Measurements from ENCODE around the gene TMEM254.

- TF ChIP-seq RNF2 (IDR thresholded peaks at IDR 0.05) (no peak), SRF (CRISPR knock-in tag; IDR thresholded peaks at IDR 0.05) (no peak), ZNF707 (CRISPR knock-in tag; conservative IDR thresholded peaks at IDR 0.05) (no peak), TBP (optimal IDR thresholded peaks at IDR 0.05; ENCODE audit: low read depth, low read length) (no peak), TAF1 (IDR thresholded peaks at IDR 0.05; ENCODE audit: control insufficient read depth, extremely low read depth, insufficient read depth, low read length, severe bottlenecking) (no peak), RAD51 (IDR thresholded peaks at IDR 0.05; ENCODE audit: borderline replicate concordance, low read depth) (no peak)
- TF ChIP-seq, protein P1, sequence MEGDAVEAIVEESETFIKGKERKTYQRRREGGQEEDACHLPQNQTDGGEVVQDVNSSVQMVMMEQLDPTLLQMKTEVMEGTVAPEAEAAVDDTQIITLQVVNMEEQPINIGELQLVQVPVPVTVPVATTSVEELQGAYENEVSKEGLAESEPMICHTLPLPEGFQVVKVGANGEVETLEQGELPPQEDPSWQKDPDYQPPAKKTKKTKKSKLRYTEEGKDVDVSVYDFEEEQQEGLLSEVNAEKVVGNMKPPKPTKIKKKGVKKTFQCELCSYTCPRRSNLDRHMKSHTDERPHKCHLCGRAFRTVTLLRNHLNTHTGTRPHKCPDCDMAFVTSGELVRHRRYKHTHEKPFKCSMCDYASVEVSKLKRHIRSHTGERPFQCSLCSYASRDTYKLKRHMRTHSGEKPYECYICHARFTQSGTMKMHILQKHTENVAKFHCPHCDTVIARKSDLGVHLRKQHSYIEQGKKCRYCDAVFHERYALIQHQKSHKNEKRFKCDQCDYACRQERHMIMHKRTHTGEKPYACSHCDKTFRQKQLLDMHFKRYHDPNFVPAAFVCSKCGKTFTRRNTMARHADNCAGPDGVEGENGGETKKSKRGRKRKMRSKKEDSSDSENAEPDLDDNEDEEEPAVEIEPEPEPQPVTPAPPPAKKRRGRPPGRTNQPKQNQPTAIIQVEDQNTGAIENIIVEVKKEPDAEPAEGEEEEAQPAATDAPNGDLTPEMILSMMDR (IDR thresholded peaks at IDR 0.05 in 2 of 3, conservative IDR thresholded peaks at IDR 0.05 in 1 of 3; ENCODE audit: insufficient read depth in 2 of 3, low read depth in 1 of 3, low read length in 3 of 3), result no peak
Observed at GRCh38 chr10:80070057-80070456, 8.4 kb upstream of the TMEM254 start.
